ENCODE measurements around the gene CCNQ. TPM values are rescaled to one million over a fixed set of nuclear protein-coding genes. Genes with fewer than 3 reads are reported as not detected.

CCNQ gene
- total RNA-seq, 1 donor from 2014 or later = 15.2 TPM

GRCh38 chrX:153593811-153594500 lies 5.0 kb downstream of the CCNQ start:
- DNase-seq (ENCODE audit: low spot score) = no peak
- H3K27ac ChIP-seq = no peak overlapping the region
- no peaks in the 10 kb centered on the region for H3K4me1 ChIP-seq
- Mint-ChIP-seq H3K4me1 (peaks cover 7% of the 10 kb centered on the region), H3K27me3 (ENCODE audit: insufficient read depth, low read depth) (peaks cover 4% of the 10 kb centered on the region), H3K4me3 (no peak overlapping the region), H3K9me3 (peaks cover 44% of the 10 kb centered on the region), H3K36me3 (peaks cover 7% of the 10 kb centered on the region), H3K27ac (no peak overlapping the region)
- no peak overlapping the region for H3K4me2 ChIP-seq
- no peaks in the 10 kb centered on the region for H3K27me3 ChIP-seq
- no peak for TF ChIP-seq CTCF (IDR thresholded peaks at IDR 0.05)
- no peak for TF ChIP-seq EZH2 (IDR thresholded peaks at IDR 0.05)
- TF ChIP-seq EZH2phosphoT487 (IDR thresholded peaks at IDR 0.05) = no peak
- H3K36me3 ChIP-seq = no peaks in the 10 kb centered on the region
- no peaks in the 10 kb centered on the region for H3K9me3 ChIP-seq (ENCODE audit: low read depth)
- no peak overlapping the region for H3K4me3 ChIP-seq
- H2AFZ ChIP-seq (replicated peaks) = no peak overlapping the region
- peaks cover 20% of the 10 kb centered on the region for H3K79me2 ChIP-seq (ENCODE audit: low read depth)
- H3K9ac ChIP-seq = no peak overlapping the region
- peaks cover 5% of the 10 kb centered on the region for H4K20me1 ChIP-seq (ENCODE audit: low read depth)
- no peaks in the 10 kb centered on the region for H3F3A ChIP-seq (ENCODE audit: low read depth)

- no peaks in the 10 kb centered on the region for H3K27me3 ChIP-seq
- TF ChIP-seq CTCF (IDR thresholded peaks at IDR 0.05) (no peak), EZH2phosphoT487 (IDR thresholded peaks at IDR 0.05) (no peak), EZH2 (IDR thresholded peaks at IDR 0.05) (no peak)
- no peaks in the 10 kb centered on the region for H3F3A ChIP-seq (ENCODE audit: low read depth)
- peaks cover 17% of the 10 kb centered on the region for H3K79me2 ChIP-seq (ENCODE audit: low read depth)
- Mint-ChIP-seq H3K4me1 (peaks cover 4% of the 10 kb centered on the region), H3K27me3 (ENCODE audit: insufficient read depth, low read depth) (peaks cover 7% of the 10 kb centered on the region), H3K4me3 (no peak overlapping the region), H3K9me3 (peaks cover 45% of the 10 kb centered on the region), H3K36me3 (peaks cover 10% of the 10 kb centered on the region), H3K27ac (no peak overlapping the region)
- no peak overlapping the region for H3K4me3 ChIP-seq
- H3K4me2 ChIP-seq = no peak overlapping the region
- H3K9ac ChIP-seq = no peak overlapping the region
- no peak overlapping the region for H2AFZ ChIP-seq (replicated peaks)
- no peaks in the 10 kb centered on the region for H3K36me3 ChIP-seq
- H3K4me1 ChIP-seq = no peaks in the 10 kb centered on the region
- no peak for DNase-seq (ENCODE audit: low spot score)
- H3K27ac ChIP-seq = no peak overlapping the region
- peaks cover 5% of the 10 kb centered on the region for H4K20me1 ChIP-seq (ENCODE audit: low read depth)
- no peaks in the 10 kb centered on the region for H3K9me3 ChIP-seq (ENCODE audit: low read depth)
Observed at GRCh38 chrX:153592966-153593688, 5.8 kb downstream of the CCNQ start.

- H3K4me3 ChIP-seq = no peak overlapping the region
- Mint-ChIP-seq H3K9me3 (peaks cover 39% of the 10 kb centered on the region), H3K36me3 (peaks cover 10% of the 10 kb centered on the region), H3K4me3 (no peak overlapping the region), H3K4me1 (no peaks in the 10 kb centered on the region), H3K27me3 (ENCODE audit: insufficient read depth, low read depth) (peaks cover 9% of the 10 kb centered on the region), H3K27ac (no peak overlapping the region)
- H4K20me1 ChIP-seq (ENCODE audit: low read depth) = no peaks in the 10 kb centered on the region
- H3K9ac ChIP-seq = no peak overlapping the region
- no peaks in the 10 kb centered on the region for H3K4me1 ChIP-seq
- H3K79me2 ChIP-seq (ENCODE audit: low read depth) = peaks cover 8% of the 10 kb centered on the region
- no peak for DNase-seq (ENCODE audit: low spot score)
- no peaks in the 10 kb centered on the region for H3K27me3 ChIP-seq
- TF ChIP-seq CTCF (IDR thresholded peaks at IDR 0.05) (no peak), EZH2phosphoT487 (IDR thresholded peaks at IDR 0.05) (no peak), EZH2 (IDR thresholded peaks at IDR 0.05) (no peak)
- H3F3A ChIP-seq (ENCODE audit: low read depth) = no peaks in the 10 kb centered on the region
- H3K36me3 ChIP-seq = no peaks in the 10 kb centered on the region
- H3K4me2 ChIP-seq = no peak overlapping the region
- H2AFZ ChIP-seq (replicated peaks) = no peak overlapping the region
- H3K27ac ChIP-seq = no peak overlapping the region
- no peaks in the 10 kb centered on the region for H3K9me3 ChIP-seq (ENCODE audit: low read depth)
Observed at GRCh38 chrX:153592091-153592833, 6.7 kb downstream of the CCNQ start.

Data from neural progenitor cell (in vitro differentiated cells).